GM10248 (cell line): ENCODE data around the gene ZFP42.

ENCODE experiments used
- CTCF ChIA-PET: fragments of 300-600 bp; sonication (Branson Sonifier 250); formaldehyde crosslinking; extraction: SDS; loops from one replicate; lab custom pipeline; 2021; ENCODE audit warnings: antibody characterized with exemption; lab: Yijun Ruan, JAX
- POLR2A ChIA-PET: fragments of 350-650 bp; sonication (Branson Sonifier 250); formaldehyde crosslinking; extraction: SDS; loops from one replicate; lab custom pipeline; 2020; ENCODE audit warnings: antibody characterized with exemption; lab: Yijun Ruan, JAX
- DNase-seq: peaks from one replicate; pipeline ENCODE4 v3.0.0; 2012; ENCODE audit errors: extremely low spot score
- TF ChIP-seq, protein P1 (sequence below): IDR thresholded peaks from 2 replicates; pipeline ENCODE4 v1.5.1; 2012; ENCODE audit warnings: mild to moderate bottlenecking, low read depth; ENCODE audit errors: extremely low read depth, missing control alignments, control extremely low read depth

The ZFP42 gene

DNA sequence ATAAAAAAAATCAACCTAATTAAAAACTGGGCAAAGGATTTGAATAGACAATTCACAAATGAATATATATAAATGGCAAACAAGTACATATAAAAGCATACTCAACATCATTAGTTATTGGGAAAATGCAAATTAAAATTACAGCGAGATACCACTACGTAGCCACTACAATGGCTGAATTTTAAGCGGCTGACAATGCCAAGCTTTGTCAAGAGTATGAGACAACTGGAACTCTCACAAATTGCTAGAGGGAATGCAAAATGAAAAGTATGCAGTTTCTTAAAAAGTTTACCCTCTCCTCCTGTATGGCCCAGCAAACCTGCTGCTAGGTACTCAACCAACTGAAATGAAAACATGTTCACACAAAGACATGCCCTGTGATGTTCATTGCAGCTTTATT, 34.8 kb downstream of the ZFP42 start:
- TF ChIP-seq, protein P1, sequence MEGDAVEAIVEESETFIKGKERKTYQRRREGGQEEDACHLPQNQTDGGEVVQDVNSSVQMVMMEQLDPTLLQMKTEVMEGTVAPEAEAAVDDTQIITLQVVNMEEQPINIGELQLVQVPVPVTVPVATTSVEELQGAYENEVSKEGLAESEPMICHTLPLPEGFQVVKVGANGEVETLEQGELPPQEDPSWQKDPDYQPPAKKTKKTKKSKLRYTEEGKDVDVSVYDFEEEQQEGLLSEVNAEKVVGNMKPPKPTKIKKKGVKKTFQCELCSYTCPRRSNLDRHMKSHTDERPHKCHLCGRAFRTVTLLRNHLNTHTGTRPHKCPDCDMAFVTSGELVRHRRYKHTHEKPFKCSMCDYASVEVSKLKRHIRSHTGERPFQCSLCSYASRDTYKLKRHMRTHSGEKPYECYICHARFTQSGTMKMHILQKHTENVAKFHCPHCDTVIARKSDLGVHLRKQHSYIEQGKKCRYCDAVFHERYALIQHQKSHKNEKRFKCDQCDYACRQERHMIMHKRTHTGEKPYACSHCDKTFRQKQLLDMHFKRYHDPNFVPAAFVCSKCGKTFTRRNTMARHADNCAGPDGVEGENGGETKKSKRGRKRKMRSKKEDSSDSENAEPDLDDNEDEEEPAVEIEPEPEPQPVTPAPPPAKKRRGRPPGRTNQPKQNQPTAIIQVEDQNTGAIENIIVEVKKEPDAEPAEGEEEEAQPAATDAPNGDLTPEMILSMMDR, result no peak
- POLR2A ChIA-PET, result no interaction called here
- CTCF ChIA-PET, result no interaction called here
- DNase-seq, result no peak

DNA sequence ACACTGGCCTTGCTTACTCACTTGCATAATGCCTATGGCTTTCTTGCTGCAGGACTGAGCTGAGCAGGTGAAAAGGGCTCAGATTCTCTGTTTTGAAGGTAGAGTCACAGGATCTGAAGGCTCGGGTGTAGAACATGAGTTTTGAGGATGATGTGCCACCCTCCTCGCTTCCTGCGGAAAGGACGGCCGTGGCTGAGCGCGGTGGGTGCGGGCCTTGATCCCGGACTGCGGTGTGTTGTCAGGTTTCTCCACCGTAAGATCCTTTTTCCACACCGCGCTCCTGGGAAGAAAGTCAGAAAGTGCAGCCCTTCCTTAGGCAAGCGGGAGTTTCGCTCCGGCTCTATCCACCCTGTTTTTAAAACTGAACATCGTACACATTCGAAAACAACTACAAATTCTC, 36.2 kb downstream of the ZFP42 start:
- POLR2A ChIA-PET, result no interaction called here
- TF ChIP-seq, protein P1, result no peak
- CTCF ChIA-PET, result no interaction called here
- no peak for DNase-seq

DNA sequence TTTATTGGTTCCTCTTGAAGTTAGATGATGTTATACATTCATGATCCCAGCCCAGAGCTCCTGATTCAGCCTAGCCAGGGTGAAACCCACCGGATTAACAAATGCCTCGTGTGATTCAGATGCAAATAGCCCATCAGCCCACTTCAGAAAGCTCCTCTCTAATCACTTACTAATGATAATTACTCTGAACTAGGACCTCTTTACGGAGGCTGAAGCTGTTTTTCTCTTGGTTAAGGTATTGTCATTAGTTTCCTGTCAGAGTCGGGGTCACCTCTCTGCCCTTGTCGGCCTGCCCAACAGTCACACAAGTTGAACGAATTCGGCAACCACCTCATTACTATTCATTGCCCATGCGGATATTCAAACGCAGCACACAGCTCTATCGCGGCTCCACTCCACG, 36.6 kb downstream of the ZFP42 start:
- ChIA-PET CTCF (no interaction called here), POLR2A (no interaction called here)
- TF ChIP-seq, protein P1, result no peak
- DNase-seq, result no peak

DNA sequence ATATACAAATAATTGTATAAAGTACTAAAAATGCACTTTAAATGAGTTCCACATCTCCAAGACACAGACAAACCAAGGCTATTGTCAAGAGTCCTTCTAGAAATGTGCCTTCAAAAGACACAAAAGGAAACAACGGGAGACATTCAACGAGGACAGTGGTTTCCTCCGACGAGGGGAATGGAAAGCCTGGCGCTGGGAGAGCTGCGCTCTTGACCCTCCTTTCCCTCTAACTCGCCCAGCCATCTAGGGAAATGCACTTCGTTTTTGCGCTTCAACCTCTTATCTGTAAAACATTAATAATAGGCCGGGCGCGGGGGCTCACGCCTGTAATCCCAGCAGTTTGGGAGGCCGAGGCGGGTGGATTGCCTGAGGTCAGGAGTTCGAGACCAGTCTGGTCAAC, 37.0 kb downstream of the ZFP42 start:
- ChIA-PET POLR2A (no interaction called here), CTCF (no interaction called here)
- TF ChIP-seq, protein P1, result no peak
- DNase-seq, result no peak

DNA sequence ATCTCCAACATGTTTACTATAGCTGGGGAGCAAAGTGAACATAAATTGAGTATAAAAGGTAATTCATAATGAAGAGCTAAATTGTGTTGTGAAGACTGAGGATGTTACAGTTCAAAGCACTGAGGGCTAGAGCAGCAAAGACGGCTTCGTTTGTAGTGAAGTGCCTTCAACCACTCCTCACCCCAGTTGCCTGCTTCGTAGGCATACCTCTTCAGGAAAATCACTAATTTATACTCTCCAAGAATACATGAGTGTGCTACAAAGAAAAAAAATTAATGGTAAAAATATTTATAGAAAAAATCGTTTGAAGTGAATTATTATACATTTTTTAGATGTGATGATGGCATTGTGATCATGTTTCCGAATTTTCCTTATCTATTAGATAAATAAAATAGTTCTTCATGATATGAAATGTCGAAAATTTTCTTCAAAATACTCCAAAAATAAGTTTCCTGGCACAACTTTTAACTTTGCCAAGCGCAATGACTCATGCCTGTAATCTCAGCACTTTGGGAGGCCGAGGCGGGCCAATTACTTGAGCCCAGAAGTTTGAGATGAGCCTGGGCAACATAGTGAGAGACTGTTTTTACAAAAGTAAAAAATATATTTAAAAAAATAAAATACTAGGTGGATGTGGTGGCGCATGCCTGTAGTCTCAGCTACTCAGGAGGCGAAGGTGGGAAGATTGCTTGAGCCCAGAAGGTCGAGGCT, 41.6 kb downstream of the ZFP42 start:
- ChIA-PET POLR2A (no interaction called here), CTCF (interaction anchor here (0.6 to 1.1 kb wide), 4 partner anchors 11 to 1289 kb away, joined by 3 to 5 read pairs (median 3); no protein-coding TSS in a partner anchor)
- TF ChIP-seq, protein P1, result no peak
- no peak for DNase-seq

DNA sequence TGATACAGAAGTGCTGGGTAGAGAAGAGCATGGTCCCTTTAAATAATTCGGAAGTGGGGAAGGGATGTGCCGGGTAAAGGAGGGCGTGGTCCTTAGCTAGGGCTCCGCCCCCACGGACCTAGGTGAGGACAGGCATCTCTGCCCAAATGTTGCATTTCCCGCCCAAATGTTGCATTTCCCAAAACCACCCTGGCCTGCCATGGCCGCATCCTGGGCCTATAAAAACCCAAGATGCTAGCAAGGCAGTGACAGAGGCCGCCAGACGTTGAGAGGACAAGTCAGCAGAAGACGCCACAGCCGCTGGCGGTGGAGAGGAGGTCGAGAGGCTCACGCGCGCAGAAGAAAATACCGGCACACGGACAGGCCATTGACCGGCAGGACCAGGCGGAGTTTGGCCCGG, 46.1 kb downstream of the ZFP42 start:
- TF ChIP-seq, protein P1, result no peak
- ChIA-PET POLR2A (no interaction called here), CTCF (no interaction called here)
- DNase-seq, result no peak

DNA sequence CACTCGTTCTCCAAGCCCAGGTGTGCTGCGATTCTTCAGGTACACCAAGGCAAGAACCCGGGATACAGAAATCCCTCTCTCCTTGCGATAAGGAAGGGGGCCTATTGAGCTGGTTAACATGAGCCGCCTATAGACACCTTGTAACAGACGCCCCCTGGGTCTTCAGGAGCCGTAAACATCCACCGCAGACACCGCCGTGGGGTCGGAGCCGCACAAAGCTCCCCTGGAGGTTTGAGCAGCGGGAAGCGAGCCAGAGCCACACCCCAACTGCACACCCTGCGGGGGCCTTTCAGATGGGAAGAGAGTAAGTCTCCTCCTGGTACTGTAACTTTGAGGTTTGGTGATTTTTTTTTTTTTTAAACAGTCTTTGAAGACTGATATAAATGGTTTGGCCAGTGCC, 46.6 kb downstream of the ZFP42 start:
- no peak for DNase-seq
- TF ChIP-seq, protein P1, result no peak
- ChIA-PET CTCF (no interaction called here), POLR2A (no interaction called here)
